Lower leg skin (tissue), 3 donors: ENCODE data around the gene FOSB.
A peak's percentile ranks its signal among the peaks of the same experiment; 100 is the strongest.

Experiments
- POLR2A ChIP-seq, 2 donors: fragments of 450-650 bp; IDR thresholded peaks; one replicate each; pipeline ENCODE4 v1.6.1; 2016 to 2017; ENCODE audit warnings: antibody characterized with exemption in 2 of 2, mild to moderate bottlenecking in 1 of 2, moderate library complexity in 1 of 2
- TF ChIP-seq, protein P1 (sequence below), 3 donors: fragments of 450-650 bp; IDR thresholded peaks; one replicate each; pipeline ENCODE4 v1.5.1; 2016; ENCODE audit warnings: antibody characterized with exemption in 3 of 3, mild to moderate bottlenecking in 3 of 3, moderate library complexity in 2 of 3

- TF ChIP-seq, protein P1, sequence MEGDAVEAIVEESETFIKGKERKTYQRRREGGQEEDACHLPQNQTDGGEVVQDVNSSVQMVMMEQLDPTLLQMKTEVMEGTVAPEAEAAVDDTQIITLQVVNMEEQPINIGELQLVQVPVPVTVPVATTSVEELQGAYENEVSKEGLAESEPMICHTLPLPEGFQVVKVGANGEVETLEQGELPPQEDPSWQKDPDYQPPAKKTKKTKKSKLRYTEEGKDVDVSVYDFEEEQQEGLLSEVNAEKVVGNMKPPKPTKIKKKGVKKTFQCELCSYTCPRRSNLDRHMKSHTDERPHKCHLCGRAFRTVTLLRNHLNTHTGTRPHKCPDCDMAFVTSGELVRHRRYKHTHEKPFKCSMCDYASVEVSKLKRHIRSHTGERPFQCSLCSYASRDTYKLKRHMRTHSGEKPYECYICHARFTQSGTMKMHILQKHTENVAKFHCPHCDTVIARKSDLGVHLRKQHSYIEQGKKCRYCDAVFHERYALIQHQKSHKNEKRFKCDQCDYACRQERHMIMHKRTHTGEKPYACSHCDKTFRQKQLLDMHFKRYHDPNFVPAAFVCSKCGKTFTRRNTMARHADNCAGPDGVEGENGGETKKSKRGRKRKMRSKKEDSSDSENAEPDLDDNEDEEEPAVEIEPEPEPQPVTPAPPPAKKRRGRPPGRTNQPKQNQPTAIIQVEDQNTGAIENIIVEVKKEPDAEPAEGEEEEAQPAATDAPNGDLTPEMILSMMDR (IDR thresholded peaks at IDR 0.05) = peak in 1 of 3 donors; percentile 78
- no peak for TF ChIP-seq POLR2A (IDR thresholded peaks at IDR 0.05)
These were observed 28.1 kb upstream of the FOSB start for GRCh38 chr19:45439569-45440258.
